GM23338 (cell line): ENCODE results near the gene ELFN2. TPM values are rescaled to one million over a fixed set of nuclear protein-coding genes. Genes with fewer than 3 reads are reported as not detected.

Source experiments
- ATAC-seq: fragments of 200-7000 bp; cut with Tn5 transposase; 3 replicates; pipeline ENCODE4 v1.9.1; 2020
- DNase-seq: peaks from one replicate; pipeline ENCODE4 v3.0.0-alpha.2; 2015; ENCODE audit warnings: low spot score
- H2AFZ ChIP-seq: fragments of 200-600 bp; sonication (generic); 2 replicates; pipeline ENCODE4 v1.8.0; 2016; ENCODE audit warnings: antibody characterized with exemption, mild to moderate bottlenecking, moderate library complexity
- H3F3A ChIP-seq: fragments of 200-600 bp; sonication (generic); replicated peaks from 2 replicates; pipeline ENCODE4 v1.8.0; 2017; ENCODE audit warnings: antibody characterized with exemption, mixed run types, low read depth
- H3K27ac ChIP-seq: fragments of 200-600 bp; sonication (generic); 2 replicates; pipeline ENCODE4 v1.6.1; 2016; ENCODE audit warnings: low read depth
- H3K27me3 ChIP-seq: fragments of 200-600 bp; sonication (generic); 2 replicates; pipeline ENCODE4 v1.8.0; 2016; ENCODE audit warnings: mild to moderate bottlenecking, mixed run types, moderate library complexity; ENCODE audit not compliant: insufficient read depth
- H3K36me3 ChIP-seq: fragments of 200-600 bp; sonication (generic); 2 replicates; pipeline ENCODE4 v1.8.0; 2016; ENCODE audit warnings: mild to moderate bottlenecking; ENCODE audit not compliant: insufficient read depth
- H3K4me1 ChIP-seq: fragments of 200-600 bp; sonication (generic); 2 replicates; pipeline ENCODE4 v1.8.0; 2016; ENCODE audit warnings: mild to moderate bottlenecking, moderate library complexity; ENCODE audit not compliant: insufficient read depth
- H3K4me2 ChIP-seq: fragments of 200-600 bp; sonication (generic); 2 replicates; pipeline ENCODE4 v1.7.1; 2017; ENCODE audit warnings: mixed run types
- H3K4me3 ChIP-seq: fragments of 200-600 bp; sonication (generic); 2 replicates; pipeline ENCODE4 v1.6.1; 2016; ENCODE audit warnings: mixed run types
- H3K79me2 ChIP-seq: fragments of 200-600 bp; sonication (generic); replicated peaks from 2 replicates; pipeline ENCODE4 v1.8.0; 2017; ENCODE audit warnings: mild to moderate bottlenecking; ENCODE audit not compliant: insufficient read depth
- H3K9me2 ChIP-seq: fragments of 200-600 bp; sonication (generic); 2 replicates; pipeline ENCODE4 v1.8.0; 2017; ENCODE audit not compliant: insufficient read depth
- H4K20me1 ChIP-seq: fragments of 200-600 bp; sonication (generic); replicated peaks from 2 replicates; pipeline ENCODE4 v1.8.0; 2017; ENCODE audit warnings: mild to moderate bottlenecking; ENCODE audit not compliant: insufficient read depth
- H3K27ac Mint-ChIP-seq: 2 replicates; pipeline ENCODE4 v1.8.0; 2020; ENCODE audit warnings: inconsistent platforms, mild to moderate bottlenecking, moderate library complexity, mixed read lengths
- H3K27me3 Mint-ChIP-seq: 3 replicates; pipeline ENCODE4 v1.8.0; 2022; ENCODE audit warnings: low read depth, mild to moderate bottlenecking, moderate library complexity, mixed read lengths, inconsistent platforms; ENCODE audit not compliant: insufficient read depth, poor library complexity
- H3K36me3 Mint-ChIP-seq: 3 replicates; pipeline ENCODE4 v1.8.0; 2021; ENCODE audit warnings: low read depth, mild to moderate bottlenecking, inconsistent platforms, moderate library complexity, mixed read lengths
- H3K4me1 Mint-ChIP-seq: 3 replicates; pipeline ENCODE4 v1.8.0; 2020; ENCODE audit warnings: mild to moderate bottlenecking, inconsistent platforms, mixed read lengths
- H3K4me3 Mint-ChIP-seq: 3 replicates; pipeline ENCODE4 v1.8.0; 2021; ENCODE audit warnings: moderate library complexity, mild to moderate bottlenecking, inconsistent platforms, mixed read lengths
- H3K9me3 Mint-ChIP-seq: 3 replicates; pipeline ENCODE4 v1.8.0; 2020; ENCODE audit warnings: moderate library complexity, mild to moderate bottlenecking, inconsistent platforms, mixed read lengths
- CREB1 ChIP-seq: fragments of 250-450 bp; sonication (Bioruptor Pico); IDR thresholded peaks from 2 replicates; pipeline ENCODE4 v1.5.0; 2020; ENCODE audit warnings: low read depth, mild to moderate bottlenecking, moderate library complexity
- EZH2 ChIP-seq: fragments of 200-600 bp; sonication (generic); IDR thresholded peaks from one replicate; pipeline ENCODE4 v1.8.0; 2017; ENCODE audit warnings: antibody characterized with exemption, mild to moderate bottlenecking, low read depth; ENCODE audit not compliant: unreplicated experiment
- EZH2phosphoT487 ChIP-seq: fragments of 200-600 bp; sonication (generic); IDR thresholded peaks from one replicate; pipeline ENCODE4 v1.8.1; 2018; ENCODE audit warnings: antibody characterized with exemption; ENCODE audit not compliant: unreplicated experiment
- JUNB ChIP-seq: IDR thresholded peaks from one replicate; pipeline ENCODE4 v1.6.1; 2016; ENCODE audit warnings: antibody characterized with exemption; ENCODE audit not compliant: unreplicated experiment
- NANOG ChIP-seq: IDR thresholded peaks from 2 replicates; pipeline ENCODE4 v1.6.1; 2016; ENCODE audit warnings: antibody characterized with exemption, borderline replicate concordance
- POLR2AphosphoS5 ChIP-seq: IDR thresholded peaks from 2 replicates; pipeline ENCODE4 v1.6.1; 2016; ENCODE audit warnings: antibody characterized with exemption, low read depth
- STAT1 ChIP-seq: IDR thresholded peaks from one replicate; pipeline ENCODE4 v1.6.1; 2016; ENCODE audit warnings: antibody characterized with exemption; ENCODE audit not compliant: unreplicated experiment
- ZNF114 ChIP-seq: fragments of 250-450 bp; sonication (Bioruptor Pico); IDR thresholded peaks from 2 replicates; pipeline ENCODE4 v1.5.0; 2020; ENCODE audit warnings: mild to moderate bottlenecking, moderate library complexity
- ZNF331 ChIP-seq: fragments of 250-450 bp; sonication (Bioruptor Pico); IDR thresholded peaks from 2 replicates; pipeline ENCODE4 v1.5.0; 2020; ENCODE audit warnings: low read depth, mild to moderate bottlenecking, moderate library complexity
- polyA plus RNA-seq: library from polyadenylated mRNA; unstranded; fragments of >200 nt; fragmentation: Nextera tagmentation; extraction: Ambion mirVana; gene quantifications from 2 replicates; pipeline ENCODE4 v1.2.1, GENCODE V29; 2016
- total RNA-seq: library from RNA; depleted of rRNA; stranded (reverse); fragments of >200 nt; shearing (Covaris generic); gene quantifications from 2 replicates; pipeline ENCODE4 v1.2.3, GENCODE V29; 2014
- TF ChIP-seq, protein P1 (sequence below), 2 experiments: fragments of 200-600 bp in 1 of 2; sonication (generic) in 1 of 2; conservative IDR thresholded peaks; 2 replicates each; pipeline versions ENCODE4 v1.5.1 to v1.6.1; 2016 to 2017; ENCODE audit warnings: antibody characterized with exemption in 2 of 2, low read depth in 2 of 2, mild to moderate bottlenecking in 2 of 2, moderate library complexity in 1 of 2
- TF ChIP-seq, protein P2 (sequence below): fragments of 250-450 bp; sonication (Bioruptor Pico); IDR thresholded peaks from 2 replicates; pipeline ENCODE4 v1.5.0; 2020; ENCODE audit warnings: mild to moderate bottlenecking, moderate library complexity
- TF ChIP-seq, protein P3 (sequence below): IDR thresholded peaks from one replicate; pipeline ENCODE4 v1.6.1; 2018; ENCODE audit warnings: antibody characterized with exemption; ENCODE audit not compliant: unreplicated experiment
- TF ChIP-seq, protein P4 (sequence below): IDR thresholded peaks from 2 replicates; pipeline ENCODE4 v1.6.1; 2016; ENCODE audit warnings: antibody characterized with exemption

ELFN2 gene
- total and polyA plus RNA-seq, 2 experiments from 2014 or later = 0.18 to 0.35 TPM

DNA sequence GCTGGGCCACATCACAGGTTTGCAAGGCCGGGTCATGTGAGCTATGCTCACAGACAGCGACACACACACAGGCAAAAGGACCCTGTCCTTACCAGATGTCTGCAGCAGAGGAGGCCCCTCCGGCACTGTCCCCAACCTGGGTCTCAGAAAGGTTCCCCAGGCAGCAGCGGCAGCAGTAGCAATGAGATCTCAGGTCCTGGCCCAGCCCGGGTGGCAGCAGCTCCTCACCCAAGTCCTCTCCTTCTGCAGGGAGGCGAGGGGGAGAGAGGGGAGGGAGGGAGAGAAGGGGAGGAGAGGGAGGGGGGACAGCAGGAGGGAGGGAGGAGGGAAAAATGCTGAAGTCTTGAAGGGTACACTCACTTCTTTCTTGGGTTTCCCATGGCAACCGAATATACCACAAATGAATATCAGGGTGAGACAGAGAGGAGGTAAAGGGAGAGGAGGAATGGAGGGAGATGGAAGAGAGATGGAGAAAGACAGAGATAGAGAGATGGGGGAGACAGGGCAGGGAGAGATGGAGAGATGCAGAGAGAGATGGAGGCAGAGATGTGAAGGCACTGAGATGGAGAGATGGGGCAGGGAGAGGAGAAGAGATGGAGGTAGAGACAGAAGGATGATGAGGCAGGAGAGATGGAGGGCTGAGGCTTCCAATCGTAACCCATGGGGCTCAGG, 9.5 kb downstream of the ELFN2 start:
- no peak for ATAC-seq
- TF ChIP-seq, protein P1, sequence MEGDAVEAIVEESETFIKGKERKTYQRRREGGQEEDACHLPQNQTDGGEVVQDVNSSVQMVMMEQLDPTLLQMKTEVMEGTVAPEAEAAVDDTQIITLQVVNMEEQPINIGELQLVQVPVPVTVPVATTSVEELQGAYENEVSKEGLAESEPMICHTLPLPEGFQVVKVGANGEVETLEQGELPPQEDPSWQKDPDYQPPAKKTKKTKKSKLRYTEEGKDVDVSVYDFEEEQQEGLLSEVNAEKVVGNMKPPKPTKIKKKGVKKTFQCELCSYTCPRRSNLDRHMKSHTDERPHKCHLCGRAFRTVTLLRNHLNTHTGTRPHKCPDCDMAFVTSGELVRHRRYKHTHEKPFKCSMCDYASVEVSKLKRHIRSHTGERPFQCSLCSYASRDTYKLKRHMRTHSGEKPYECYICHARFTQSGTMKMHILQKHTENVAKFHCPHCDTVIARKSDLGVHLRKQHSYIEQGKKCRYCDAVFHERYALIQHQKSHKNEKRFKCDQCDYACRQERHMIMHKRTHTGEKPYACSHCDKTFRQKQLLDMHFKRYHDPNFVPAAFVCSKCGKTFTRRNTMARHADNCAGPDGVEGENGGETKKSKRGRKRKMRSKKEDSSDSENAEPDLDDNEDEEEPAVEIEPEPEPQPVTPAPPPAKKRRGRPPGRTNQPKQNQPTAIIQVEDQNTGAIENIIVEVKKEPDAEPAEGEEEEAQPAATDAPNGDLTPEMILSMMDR (conservative IDR thresholded peaks at IDR 0.05; ENCODE audit: low read depth in 2 of 2) = no peak
- TF ChIP-seq EZH2 (no peak), NANOG (no peak), POLR2AphosphoS5 (no peak), CREB1 (CRISPR knock-in tag) (no peak), EZH2phosphoT487 (no peak), ZNF331 (no peak), ZNF114 (CRISPR knock-in tag) (no peak), STAT1 (no peak), JUNB (no peak)
- TF ChIP-seq, protein P2, sequence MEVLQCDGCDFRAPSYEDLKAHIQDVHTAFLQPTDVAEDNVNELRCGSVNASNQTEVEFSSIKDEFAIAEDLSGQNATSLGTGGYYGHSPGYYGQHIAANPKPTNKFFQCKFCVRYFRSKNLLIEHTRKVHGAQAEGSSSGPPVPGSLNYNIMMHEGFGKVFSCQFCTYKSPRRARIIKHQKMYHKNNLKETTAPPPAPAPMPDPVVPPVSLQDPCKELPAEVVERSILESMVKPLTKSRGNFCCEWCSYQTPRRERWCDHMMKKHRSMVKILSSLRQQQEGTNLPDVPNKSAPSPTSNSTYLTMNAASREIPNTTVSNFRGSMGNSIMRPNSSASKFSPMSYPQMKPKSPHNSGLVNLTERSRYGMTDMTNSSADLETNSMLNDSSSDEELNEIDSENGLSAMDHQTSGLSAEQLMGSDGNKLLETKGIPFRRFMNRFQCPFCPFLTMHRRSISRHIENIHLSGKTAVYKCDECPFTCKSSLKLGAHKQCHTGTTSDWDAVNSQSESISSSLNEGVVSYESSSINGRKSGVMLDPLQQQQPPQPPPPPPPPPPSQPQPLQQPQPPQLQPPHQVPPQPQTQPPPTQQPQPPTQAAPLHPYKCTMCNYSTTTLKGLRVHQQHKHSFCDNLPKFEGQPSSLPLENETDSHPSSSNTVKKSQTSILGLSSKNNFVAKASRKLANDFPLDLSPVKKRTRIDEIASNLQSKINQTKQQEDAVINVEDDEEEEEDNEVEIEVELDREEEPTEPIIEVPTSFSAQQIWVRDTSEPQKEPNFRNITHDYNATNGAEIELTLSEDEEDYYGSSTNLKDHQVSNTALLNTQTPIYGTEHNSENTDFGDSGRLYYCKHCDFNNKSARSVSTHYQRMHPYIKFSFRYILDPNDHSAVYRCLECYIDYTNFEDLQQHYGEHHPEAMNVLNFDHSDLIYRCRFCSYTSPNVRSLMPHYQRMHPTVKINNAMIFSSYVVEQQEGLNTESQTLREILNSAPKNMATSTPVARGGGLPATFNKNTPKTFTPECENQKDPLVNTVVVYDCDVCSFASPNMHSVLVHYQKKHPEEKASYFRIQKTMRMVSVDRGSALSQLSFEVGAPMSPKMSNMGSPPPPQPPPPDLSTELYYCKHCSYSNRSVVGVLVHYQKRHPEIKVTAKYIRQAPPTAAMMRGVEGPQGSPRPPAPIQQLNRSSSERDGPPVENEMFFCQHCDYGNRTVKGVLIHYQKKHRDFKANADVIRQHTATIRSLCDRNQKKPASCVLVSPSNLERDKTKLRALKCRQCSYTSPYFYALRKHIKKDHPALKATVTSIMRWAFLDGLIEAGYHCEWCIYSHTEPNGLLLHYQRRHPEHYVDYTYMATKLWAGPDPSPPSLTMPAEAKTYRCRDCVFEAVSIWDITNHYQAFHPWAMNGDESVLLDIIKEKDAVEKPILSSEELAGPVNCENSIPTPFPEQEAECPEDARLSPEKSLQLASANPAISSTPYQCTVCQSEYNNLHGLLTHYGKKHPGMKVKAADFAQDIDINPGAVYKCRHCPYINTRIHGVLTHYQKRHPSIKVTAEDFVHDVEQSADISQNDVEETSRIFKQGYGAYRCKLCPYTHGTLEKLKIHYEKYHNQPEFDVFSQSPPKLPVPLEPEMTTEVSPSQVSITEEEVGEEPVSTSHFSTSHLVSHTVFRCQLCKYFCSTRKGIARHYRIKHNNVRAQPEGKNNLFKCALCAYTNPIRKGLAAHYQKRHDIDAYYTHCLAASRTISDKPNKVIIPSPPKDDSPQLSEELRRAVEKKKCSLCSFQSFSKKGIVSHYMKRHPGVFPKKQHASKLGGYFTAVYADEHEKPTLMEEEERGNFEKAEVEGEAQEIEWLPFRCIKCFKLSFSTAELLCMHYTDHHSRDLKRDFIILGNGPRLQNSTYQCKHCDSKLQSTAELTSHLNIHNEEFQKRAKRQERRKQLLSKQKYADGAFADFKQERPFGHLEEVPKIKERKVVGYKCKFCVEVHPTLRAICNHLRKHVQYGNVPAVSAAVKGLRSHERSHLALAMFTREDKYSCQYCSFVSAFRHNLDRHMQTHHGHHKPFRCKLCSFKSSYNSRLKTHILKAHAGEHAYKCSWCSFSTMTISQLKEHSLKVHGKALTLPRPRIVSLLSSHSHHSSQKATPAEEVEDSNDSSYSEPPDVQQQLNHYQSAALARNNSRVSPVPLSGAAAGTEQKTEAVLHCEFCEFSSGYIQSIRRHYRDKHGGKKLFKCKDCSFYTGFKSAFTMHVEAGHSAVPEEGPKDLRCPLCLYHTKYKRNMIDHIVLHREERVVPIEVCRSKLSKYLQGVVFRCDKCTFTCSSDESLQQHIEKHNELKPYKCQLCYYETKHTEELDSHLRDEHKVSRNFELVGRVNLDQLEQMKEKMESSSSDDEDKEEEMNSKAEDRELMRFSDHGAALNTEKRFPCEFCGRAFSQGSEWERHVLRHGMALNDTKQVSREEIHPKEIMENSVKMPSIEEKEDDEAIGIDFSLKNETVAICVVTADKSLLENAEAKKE = no peak
- TF ChIP-seq, protein P3, sequence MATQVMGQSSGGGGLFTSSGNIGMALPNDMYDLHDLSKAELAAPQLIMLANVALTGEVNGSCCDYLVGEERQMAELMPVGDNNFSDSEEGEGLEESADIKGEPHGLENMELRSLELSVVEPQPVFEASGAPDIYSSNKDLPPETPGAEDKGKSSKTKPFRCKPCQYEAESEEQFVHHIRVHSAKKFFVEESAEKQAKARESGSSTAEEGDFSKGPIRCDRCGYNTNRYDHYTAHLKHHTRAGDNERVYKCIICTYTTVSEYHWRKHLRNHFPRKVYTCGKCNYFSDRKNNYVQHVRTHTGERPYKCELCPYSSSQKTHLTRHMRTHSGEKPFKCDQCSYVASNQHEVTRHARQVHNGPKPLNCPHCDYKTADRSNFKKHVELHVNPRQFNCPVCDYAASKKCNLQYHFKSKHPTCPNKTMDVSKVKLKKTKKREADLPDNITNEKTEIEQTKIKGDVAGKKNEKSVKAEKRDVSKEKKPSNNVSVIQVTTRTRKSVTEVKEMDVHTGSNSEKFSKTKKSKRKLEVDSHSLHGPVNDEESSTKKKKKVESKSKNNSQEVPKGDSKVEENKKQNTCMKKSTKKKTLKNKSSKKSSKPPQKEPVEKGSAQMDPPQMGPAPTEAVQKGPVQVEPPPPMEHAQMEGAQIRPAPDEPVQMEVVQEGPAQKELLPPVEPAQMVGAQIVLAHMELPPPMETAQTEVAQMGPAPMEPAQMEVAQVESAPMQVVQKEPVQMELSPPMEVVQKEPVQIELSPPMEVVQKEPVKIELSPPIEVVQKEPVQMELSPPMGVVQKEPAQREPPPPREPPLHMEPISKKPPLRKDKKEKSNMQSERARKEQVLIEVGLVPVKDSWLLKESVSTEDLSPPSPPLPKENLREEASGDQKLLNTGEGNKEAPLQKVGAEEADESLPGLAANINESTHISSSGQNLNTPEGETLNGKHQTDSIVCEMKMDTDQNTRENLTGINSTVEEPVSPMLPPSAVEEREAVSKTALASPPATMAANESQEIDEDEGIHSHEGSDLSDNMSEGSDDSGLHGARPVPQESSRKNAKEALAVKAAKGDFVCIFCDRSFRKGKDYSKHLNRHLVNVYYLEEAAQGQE = no peak
- TF ChIP-seq, protein P4, sequence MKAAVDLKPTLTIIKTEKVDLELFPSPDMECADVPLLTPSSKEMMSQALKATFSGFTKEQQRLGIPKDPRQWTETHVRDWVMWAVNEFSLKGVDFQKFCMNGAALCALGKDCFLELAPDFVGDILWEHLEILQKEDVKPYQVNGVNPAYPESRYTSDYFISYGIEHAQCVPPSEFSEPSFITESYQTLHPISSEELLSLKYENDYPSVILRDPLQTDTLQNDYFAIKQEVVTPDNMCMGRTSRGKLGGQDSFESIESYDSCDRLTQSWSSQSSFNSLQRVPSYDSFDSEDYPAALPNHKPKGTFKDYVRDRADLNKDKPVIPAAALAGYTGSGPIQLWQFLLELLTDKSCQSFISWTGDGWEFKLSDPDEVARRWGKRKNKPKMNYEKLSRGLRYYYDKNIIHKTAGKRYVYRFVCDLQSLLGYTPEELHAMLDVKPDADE = no peak
- H3K79me2 ChIP-seq = no peaks in the 10 kb centered on the region

More for the DNA sequence above, 9.5 kb downstream of the ELFN2 start:
- Histone ChIP-seq H3K4me2 (no peak overlapping the region), H3K27ac (no peak overlapping the region), H3K36me3 (no peaks in the 10 kb centered on the region), H3K9me2 (no peaks in the 10 kb centered on the region), H2AFZ (no peak overlapping the region), H3K27me3 (peaks cover 35% of the 10 kb centered on the region), H3K4me1 (peaks cover 9% of the 10 kb centered on the region), H3F3A (0 out of 2 replicates have a peak, but pooled peaks cover 3% of the 10 kb centered on the region), H4K20me1 (no peaks in the 10 kb centered on the region), H3K4me3 (no peak overlapping the region)
- H3K27ac Mint-ChIP-seq = no peak overlapping the region
- no peaks in the 10 kb centered on the region for H3K9me3 Mint-ChIP-seq
- DNase-seq = no peak
- peaks cover 32% of the 10 kb centered on the region for H3K27me3 Mint-ChIP-seq
- no peak overlapping the region for H3K4me3 Mint-ChIP-seq
- peaks cover 34% of the 10 kb centered on the region for H3K4me1 Mint-ChIP-seq
- H3K36me3 Mint-ChIP-seq = no peaks in the 10 kb centered on the region
